Activated naive CD4-positive, alpha-beta T cell treated with anti-CD3 and anti-CD28 coated beads, Interleukin-2, amount 50 U/mL, for 72 hours (primary cell): ENCODE measurements around the gene PRRT1B. TPM values are rescaled to one million over a fixed set of nuclear protein-coding genes. Genes with fewer than 3 reads are reported as not detected.
"Not testable (repeated sequence)": the region's sequence is repeated elsewhere in the genome, so short reads cannot be mapped to it uniquely, and the experiment has no call there.

Experiments
- ATAC-seq, 2 donors: fragments of 150-1000 bp; cut with Tn5 transposase; 2 replicates each; pipeline ENCODE4 v1.10.0; 2021; ENCODE audit warnings: mild to moderate bottlenecking in 2 of 2, moderate library complexity in 2 of 2
- DNase-seq, 2 donors: peaks; one replicate each; pipeline ENCODE4 v3.0.0; 2021 to 2022; ENCODE audit warnings: low spot score in 2 of 2
- H3K27ac Mint-ChIP-seq, 2 donors: one replicate each; pipeline ENCODE4 v1.8.0; 2022; ENCODE audit warnings: mild to moderate bottlenecking in 2 of 2, mixed read lengths in 2 of 2
- H3K36me3 Mint-ChIP-seq, 2 donors: one replicate each; pipeline ENCODE4 v1.8.0; 2022; ENCODE audit warnings: mixed read lengths in 2 of 2
- H3K9me3 Mint-ChIP-seq, 2 donors: one replicate each; pipeline ENCODE4 v1.8.0; 2022; ENCODE audit warnings: mixed read lengths in 2 of 2
- total RNA-seq, 2 donors: library from RNA; stranded (reverse); gene quantifications; one replicate each; pipeline ENCODE4 v1.2.3, GENCODE V29; 2022

Gene PRRT1B
- total RNA-seq: not detected

DNA sequence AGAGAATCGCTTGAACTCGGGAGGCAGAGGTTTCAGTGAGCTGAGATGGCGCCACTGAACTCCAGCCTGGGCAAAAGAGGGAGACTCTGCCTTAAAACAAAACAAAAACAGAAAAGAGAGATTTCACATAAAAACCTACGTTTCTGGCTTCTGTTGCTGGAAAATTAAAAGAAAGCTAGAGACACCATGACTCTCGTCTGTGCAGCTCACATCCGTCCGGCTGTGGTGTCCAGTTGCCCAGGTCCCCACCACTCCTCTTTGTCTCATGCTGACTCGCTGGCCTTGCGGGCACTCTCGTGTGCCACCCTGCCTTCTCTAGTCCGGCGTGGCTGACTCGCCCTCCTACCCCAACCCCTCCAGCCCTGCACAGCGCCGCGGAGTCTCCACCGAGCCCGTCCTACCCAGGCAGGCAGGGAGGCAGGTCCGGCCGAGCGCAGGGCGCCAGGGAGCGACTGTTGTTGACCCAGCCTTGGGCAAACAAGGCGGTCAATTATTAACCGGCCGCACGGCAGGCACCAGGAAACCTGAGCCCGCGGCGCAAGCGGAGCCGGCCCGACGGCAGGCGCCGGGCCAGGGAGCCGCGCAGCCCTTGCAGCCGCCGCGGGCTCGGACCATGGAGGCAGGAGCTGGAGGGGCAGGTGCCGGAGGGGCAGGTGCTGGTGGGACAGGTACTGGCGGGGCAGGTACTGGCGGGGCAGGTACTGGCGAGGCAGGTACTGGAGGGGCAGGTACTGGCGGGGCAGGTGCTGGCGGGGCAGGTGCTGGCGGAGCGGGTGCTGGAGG lies at the start of gene PRRT1B:
TSS of gene PRRT1B (plus strand) at position 521 of the 783 bp plus-strand sequence. CDS start at position 614, 93 bp downstream.
- ATAC-seq: no peak
- peaks cover 31 to 49% of the 10 kb centered on the region in 2 donors for H3K36me3 Mint-ChIP-seq
- DNase-seq: no peak
- H3K27ac Mint-ChIP-seq: no peak within 1 kb of the TSS
- H3K9me3 Mint-ChIP-seq: peaks cover 11 to 17% of the 10 kb centered on the region in 2 donors

DNA sequence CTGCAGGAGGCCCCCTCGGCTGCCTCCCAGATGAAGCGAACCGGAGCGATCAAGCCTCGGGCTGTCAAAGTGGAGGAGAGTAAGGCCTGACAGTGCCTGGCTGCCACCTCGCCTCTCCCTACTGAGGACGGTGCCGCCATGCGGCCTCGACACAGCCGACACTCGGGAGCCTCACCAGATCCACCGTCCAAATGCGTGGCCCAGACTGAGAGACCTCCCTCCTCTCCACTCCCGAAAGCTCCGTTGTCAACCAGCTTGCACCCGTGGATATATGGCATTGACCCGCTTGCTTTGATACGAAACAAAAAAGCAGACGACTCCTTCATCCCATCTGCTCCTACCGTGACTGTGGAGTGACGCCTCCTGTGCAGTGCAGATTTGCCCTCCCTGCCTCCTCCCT lies 49.5 kb upstream of the PRRT1B start:
- Mint-ChIP-seq H3K9me3 (no peaks in the 10 kb centered on the region), H3K36me3 (peaks cover under 1 to 5% of the 10 kb centered on the region in 2 donors), H3K27ac (peak overlapping the region in 1 of 2 donors; percentile 29)
- DNase-seq (no peak), ATAC-seq (no peak)

GRCh38 chr9:131496844-131497405 lies 48.4 kb upstream of the PRRT1B start:
- DNase-seq (no peak), ATAC-seq (no peak)
- Mint-ChIP-seq H3K36me3 (peaks cover 0 to 7% of the 10 kb centered on the region in 2 donors), H3K9me3 (no peaks in the 10 kb centered on the region), H3K27ac (peak overlapping the region; percentile 72 to 82)

- H3K36me3 Mint-ChIP-seq: peaks cover 10 to 13% of the 10 kb centered on the region in 2 donors
- DNase-seq (no peak), ATAC-seq (no peak)
- H3K27ac Mint-ChIP-seq: peak overlapping the region; percentile 88 to 93
- H3K9me3 Mint-ChIP-seq: no peaks in the 10 kb centered on the region
Observed at GRCh38 chr9:131499254-131499767, 46.0 kb upstream of the PRRT1B start.

- DNase-seq: peak; percentile 53 to 88
- peak overlapping the region; percentile 86 to 93 for H3K27ac Mint-ChIP-seq
- no peaks in the 10 kb centered on the region for H3K9me3 Mint-ChIP-seq
- peak; percentile 47 to 66 for ATAC-seq
- H3K36me3 Mint-ChIP-seq: peaks cover 12 to 16% of the 10 kb centered on the region in 2 donors
Observed at GRCh38 chr9:131500377-131500776, 44.9 kb upstream of the PRRT1B start.

GRCh38 chr9:131500939-131501541 lies 44.3 kb upstream of the PRRT1B start:
- no peaks in the 10 kb centered on the region for H3K9me3 Mint-ChIP-seq
- peak; percentile 60 to 74 for DNase-seq
- H3K27ac Mint-ChIP-seq: peak overlapping the region; percentile 86 to 93
- H3K36me3 Mint-ChIP-seq: peaks cover 12 to 16% of the 10 kb centered on the region in 2 donors
- peak; percentile 50 to 61 for ATAC-seq

GRCh38 chr9:131502781-131503625 lies 42.3 kb upstream of the PRRT1B start, which contains the start of gene POMT1:
POMT1 (plus strand) TSS chr9:131502918; CDS start chr9:131504219, 1,301 bp downstream.
- peak; percentile 43 to 68 for ATAC-seq
- H3K36me3 Mint-ChIP-seq: peaks cover 12 to 16% of the 10 kb centered on the region in 2 donors

DNA sequence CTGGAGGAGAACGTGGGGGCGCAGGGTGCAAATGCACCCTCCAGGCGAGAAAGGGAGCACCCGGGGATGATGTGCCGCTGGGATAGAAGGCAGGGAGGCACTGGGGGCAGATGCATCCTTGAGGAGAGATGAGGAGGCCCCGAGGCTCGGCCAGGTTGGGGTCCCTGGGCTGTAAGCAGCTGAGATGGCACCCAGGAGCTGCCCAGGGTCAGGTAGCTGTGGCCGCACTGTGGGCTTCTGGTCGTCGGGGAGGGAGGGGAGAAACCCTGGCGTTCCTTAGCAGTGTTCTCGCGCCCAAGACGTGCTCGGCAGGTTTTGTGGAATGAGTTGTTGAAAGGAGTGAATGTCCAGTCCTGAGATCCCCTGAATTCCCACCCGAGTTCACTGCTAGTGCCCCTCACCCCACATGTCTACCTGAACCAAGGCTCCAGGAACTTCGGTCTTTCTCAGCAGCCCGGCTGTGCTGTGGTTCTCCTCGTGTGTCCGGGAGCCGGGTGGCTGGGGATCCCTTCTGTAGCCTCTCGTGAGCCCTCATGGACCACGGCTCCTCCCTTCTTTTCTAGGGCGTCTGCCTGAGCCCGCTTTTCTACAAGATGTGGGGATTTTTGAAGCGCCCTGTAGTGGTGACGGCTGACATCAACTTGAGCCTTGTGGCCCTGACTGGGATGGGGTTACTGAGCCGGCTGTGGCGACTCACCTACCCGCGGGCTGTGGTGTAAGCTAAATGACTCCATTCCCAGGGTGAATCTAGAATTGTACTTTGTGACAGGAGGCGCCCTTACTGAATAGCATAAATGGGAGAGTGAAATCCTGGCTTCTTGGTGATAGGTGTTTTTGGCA lies 41.5 kb upstream of the PRRT1B start:
- DNase-seq (peak; percentile 73 to 87), ATAC-seq (peak; percentile 66 to 70)
- Mint-ChIP-seq H3K9me3 (no peaks in the 10 kb centered on the region), H3K36me3 (peaks cover 12 to 16% of the 10 kb centered on the region in 2 donors), H3K27ac (peak overlapping the region; percentile 93 to 96)

More at GRCh38 chr9:131502781-131503625, 42.3 kb upstream of the PRRT1B start, which contains the start of gene POMT1:
- H3K27ac Mint-ChIP-seq: peak within 1 kb of the TSS; percentile 93 to 96
- no peaks in the 10 kb centered on the region for H3K9me3 Mint-ChIP-seq
- peak; percentile 91 to 92 for DNase-seq

- H3K9me3 Mint-ChIP-seq: no peaks in the 10 kb centered on the region
- peak overlapping the region in 1 of 2 donors; percentile 55 for H3K27ac Mint-ChIP-seq
- no peak for DNase-seq
- ATAC-seq: no peak
- H3K36me3 Mint-ChIP-seq: peaks cover 12 to 16% of the 10 kb centered on the region in 2 donors
Observed at GRCh38 chr9:131505012-131505411, 40.3 kb upstream of the PRRT1B start.

DNA sequence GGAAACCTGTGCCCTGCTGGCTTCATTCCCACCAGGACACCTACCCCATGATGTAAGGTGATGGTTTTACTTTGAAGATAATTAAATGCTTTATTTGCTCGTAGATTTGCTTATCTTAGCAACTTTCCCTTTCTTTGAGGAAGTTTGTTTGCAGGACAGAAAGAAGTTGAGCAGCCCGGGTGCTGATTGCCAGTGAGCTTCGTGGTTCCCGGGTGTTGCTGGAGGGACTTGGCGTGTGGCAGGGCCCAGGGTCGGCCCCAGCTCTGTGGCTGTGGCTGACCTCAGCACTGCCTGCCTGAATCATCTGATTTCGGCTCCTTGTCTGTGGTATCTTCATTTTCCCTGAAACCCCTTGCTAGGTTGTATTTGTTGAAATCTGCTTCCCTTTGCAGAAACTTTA lies 33.9 kb upstream of the PRRT1B start:
- H3K27ac Mint-ChIP-seq: no peak overlapping the region
- H3K36me3 Mint-ChIP-seq: no peaks in the 10 kb centered on the region

DNA sequence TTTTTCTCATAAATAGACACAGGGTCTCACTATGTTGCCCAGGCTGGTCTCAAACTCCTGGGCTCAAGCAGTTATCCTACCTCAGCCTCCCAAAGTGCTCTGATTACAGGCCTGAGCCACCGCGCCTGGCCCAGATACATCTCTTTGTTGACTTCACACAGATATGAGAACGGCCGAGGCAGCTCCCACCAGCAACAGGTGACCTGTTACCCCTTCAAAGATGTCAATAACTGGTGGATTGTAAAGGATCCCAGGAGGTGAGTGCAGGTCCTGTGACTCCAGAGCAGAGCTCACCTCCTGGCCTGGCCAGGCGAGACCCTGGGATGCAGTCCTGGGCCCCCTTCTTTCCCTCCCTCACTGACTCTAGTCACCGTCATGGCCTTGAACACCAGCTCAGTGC lies 33.4 kb upstream of the PRRT1B start:
- no peak for ATAC-seq
- H3K27ac Mint-ChIP-seq: no peak overlapping the region
- H3K9me3 Mint-ChIP-seq: no peaks in the 10 kb centered on the region
- DNase-seq: no peak
- H3K36me3 Mint-ChIP-seq: no peaks in the 10 kb centered on the region

More for the DNA sequence above, 33.9 kb upstream of the PRRT1B start:
- DNase-seq: no peak
- H3K9me3 Mint-ChIP-seq: no peaks in the 10 kb centered on the region
- ATAC-seq: no peak

DNA sequence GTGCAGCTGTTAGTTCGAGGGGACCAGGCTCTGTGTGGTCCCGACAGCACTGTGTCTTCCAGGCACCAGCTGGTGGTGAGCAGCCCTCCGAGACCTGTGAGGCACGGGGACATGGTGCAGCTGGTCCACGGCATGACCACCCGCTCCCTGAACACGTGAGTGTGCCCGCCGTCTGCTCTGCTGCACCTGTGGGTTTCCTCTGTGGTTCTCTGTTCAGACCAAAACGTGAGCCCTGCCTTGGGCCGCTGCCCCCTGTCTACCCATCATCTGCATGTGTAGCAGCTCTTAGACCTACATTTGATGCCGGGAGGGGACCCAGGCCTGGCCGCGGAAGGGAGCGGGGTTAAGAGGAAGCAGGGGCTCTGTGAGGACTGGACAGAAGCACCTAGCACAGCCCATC lies 32.1 kb upstream of the PRRT1B start:
- Mint-ChIP-seq H3K36me3 (no peaks in the 10 kb centered on the region), H3K27ac (peak overlapping the region in 1 of 2 donors; percentile 2), H3K9me3 (no peaks in the 10 kb centered on the region)
- no peak for DNase-seq
- ATAC-seq: peak in 1 of 2 donors; percentile 12

DNA sequence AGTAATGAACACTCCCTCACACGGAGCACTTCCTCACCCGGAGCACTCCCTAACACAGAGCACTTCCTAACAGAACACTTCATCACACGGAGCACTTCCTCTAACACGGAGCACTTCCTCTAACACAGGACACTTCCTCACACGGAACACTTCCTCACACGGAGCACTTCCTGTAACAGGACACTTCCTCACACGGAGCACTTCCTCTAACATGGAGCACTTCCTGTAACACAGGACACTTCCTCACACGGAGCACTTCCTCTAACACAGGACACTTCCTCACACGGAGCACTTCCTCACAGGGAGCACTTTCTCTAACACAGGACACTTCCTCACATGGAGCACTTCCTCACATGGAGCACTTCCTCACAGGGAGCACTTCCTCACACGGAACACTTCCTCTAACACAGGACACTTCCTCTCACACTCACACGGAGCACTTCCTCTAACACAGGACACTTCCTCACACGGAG lies 29.7 kb upstream of the PRRT1B start:
- not testable (repeated sequence) for H3K9me3 Mint-ChIP-seq, ATAC-seq, DNase-seq, H3K36me3 Mint-ChIP-seq, H3K27ac Mint-ChIP-seq

- Mint-ChIP-seq H3K9me3 (no peaks in the 10 kb centered on the region), H3K27ac (no peak overlapping the region), H3K36me3 (peaks cover 0 to 7% of the 10 kb centered on the region in 2 donors)
- ATAC-seq (no peak), DNase-seq (no peak)
Observed at GRCh38 chr9:131516100-131516499, 29.2 kb upstream of the PRRT1B start.

DNA sequence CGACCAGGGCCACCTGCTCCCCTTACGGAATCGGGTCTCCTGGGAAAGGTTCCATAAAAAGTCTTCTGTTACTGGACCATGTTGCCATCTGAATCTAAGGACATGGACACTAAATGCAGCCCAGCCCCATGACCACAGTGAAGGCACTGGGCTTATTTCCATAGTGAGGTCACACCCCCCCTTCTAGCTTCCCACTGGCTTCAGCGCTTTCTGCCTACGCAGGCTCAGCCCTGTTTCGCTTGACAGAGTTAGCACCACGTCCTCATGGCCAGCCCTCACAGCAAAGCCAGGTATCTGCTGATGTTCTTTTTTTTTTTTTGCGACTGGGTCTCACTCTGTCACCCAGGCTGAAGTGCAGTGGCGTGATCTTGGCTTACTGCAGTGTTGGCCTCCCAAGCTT lies 28.4 kb upstream of the PRRT1B start:
- Mint-ChIP-seq H3K27ac (no peak overlapping the region), H3K36me3 (peaks cover 0 to 7% of the 10 kb centered on the region in 2 donors), H3K9me3 (no peaks in the 10 kb centered on the region)
- ATAC-seq: no peak
- DNase-seq: no peak
